ENCODE measurements around the gene ROMO1.
"Not testable (repeated sequence)": the region's sequence is repeated elsewhere in the genome, so short reads cannot be mapped to it uniquely, and the experiment has no call there.

DNA sequence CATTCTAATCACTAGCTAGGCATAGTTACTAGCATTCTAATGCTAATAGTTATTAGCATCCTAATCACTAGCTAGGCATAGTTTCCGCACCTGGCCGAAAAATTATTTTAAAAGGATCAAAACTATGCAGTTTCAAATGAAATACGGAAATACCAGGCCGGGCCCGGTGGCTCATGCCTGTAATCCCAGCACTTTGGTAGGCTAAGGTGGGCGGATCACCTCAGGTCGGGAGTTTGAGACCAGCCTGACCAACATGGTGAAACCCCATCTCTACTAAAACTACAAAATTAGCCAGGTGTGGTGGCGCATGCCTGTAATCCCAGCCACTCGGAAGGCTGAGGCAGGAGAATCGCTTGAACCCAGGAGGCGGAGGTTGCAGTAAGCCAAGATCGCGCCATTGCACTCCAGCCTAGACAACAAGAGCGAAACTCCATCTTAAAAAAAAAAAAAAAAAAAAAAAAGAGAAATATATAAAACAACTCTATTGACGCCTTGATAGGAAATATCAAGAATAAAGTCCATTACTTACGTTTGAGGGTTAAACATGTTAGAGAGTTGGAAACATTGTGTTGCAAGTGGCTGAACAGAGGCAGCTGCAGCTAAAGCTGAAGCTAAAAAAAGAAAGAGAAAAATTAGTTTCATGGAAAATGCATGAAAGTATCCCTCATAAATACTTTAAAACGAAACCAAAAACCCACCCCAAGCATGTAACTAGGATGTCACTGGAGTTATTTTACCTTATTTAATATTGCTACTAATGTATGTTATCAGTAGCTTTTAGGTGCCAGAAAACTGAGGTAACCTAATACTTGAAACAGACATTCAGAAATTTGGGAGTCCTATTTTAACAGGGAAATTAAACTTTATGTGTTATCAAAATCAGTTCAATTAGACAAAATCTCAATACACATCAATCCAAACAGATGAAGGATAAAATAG lies 7.7 kb downstream of the ROMO1 start:
- TF ChIP-seq, protein P1, sequence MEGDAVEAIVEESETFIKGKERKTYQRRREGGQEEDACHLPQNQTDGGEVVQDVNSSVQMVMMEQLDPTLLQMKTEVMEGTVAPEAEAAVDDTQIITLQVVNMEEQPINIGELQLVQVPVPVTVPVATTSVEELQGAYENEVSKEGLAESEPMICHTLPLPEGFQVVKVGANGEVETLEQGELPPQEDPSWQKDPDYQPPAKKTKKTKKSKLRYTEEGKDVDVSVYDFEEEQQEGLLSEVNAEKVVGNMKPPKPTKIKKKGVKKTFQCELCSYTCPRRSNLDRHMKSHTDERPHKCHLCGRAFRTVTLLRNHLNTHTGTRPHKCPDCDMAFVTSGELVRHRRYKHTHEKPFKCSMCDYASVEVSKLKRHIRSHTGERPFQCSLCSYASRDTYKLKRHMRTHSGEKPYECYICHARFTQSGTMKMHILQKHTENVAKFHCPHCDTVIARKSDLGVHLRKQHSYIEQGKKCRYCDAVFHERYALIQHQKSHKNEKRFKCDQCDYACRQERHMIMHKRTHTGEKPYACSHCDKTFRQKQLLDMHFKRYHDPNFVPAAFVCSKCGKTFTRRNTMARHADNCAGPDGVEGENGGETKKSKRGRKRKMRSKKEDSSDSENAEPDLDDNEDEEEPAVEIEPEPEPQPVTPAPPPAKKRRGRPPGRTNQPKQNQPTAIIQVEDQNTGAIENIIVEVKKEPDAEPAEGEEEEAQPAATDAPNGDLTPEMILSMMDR (IDR thresholded peaks at IDR 0.05) = not testable (repeated sequence)
- not testable (repeated sequence) for TF ChIP-seq POLR2A (IDR thresholded peaks at IDR 0.05)

Measured in adrenal gland (tissue), 5 donors.